HG03159 (cell line): ENCODE results near the gene TNIP2.
A peak's percentile ranks its signal among the peaks of the same experiment; 100 is the strongest.

Experiments
- ATAC-seq: cut with Tn5 transposase; IDR thresholded peaks from one replicate; pipeline ENCODE4 v1.9.1; 2021; ENCODE audit warnings: mild to moderate bottlenecking, moderate library complexity; ENCODE audit not compliant: unreplicated experiment

Gene TNIP2, protein sequence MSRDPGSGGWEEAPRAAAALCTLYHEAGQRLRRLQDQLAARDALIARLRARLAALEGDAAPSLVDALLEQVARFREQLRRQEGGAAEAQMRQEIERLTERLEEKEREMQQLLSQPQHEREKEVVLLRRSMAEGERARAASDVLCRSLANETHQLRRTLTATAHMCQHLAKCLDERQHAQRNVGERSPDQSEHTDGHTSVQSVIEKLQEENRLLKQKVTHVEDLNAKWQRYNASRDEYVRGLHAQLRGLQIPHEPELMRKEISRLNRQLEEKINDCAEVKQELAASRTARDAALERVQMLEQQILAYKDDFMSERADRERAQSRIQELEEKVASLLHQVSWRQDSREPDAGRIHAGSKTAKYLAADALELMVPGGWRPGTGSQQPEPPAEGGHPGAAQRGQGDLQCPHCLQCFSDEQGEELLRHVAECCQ

DNA sequence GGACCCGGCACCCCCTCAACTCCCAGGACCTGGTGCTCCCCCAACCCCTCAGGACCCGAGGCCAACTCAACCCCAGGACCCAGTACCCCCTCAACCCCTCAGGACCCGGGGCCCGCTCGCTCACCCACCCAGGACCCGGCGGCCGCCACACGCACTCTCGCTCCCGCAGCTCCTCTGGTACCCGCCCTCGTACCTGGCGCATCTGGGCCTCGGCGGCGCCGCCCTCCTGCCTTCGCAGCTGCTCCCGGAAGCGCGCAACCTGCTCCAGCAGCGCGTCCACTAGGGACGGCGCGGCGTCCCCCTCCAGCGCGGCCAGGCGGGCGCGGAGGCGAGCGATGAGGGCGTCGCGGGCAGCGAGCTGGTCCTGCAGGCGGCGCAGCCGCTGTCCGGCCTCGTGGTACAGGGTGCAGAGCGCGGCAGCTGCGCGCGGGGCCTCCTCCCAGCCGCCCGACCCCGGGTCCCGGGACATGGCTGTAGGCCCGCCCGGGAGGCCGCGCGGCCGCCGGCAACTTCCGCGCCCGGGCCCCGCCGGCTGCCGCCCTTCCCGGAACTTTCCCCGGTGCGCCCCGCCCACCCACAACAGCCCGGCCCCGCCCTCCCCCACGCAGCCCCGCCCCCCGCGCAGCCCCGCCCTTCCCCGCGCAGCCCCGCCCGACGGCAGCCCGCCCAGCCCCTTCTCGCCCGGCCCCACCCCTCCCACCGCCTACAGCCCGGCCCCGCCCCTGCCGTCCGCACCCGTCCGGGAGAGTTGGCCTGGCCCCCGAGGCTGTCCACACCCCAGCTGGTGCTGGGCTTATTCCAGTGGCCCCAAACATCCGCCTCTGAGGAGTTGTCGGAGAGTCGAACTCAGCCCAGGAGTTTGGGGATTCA lies at the start of gene TNIP2:
TSS of gene TNIP2 (minus strand) at position 516 of the 870 bp plus-strand sequence. CDS start at position 469, 47 bp downstream.
- ATAC-seq, result peak; percentile 64

DNA sequence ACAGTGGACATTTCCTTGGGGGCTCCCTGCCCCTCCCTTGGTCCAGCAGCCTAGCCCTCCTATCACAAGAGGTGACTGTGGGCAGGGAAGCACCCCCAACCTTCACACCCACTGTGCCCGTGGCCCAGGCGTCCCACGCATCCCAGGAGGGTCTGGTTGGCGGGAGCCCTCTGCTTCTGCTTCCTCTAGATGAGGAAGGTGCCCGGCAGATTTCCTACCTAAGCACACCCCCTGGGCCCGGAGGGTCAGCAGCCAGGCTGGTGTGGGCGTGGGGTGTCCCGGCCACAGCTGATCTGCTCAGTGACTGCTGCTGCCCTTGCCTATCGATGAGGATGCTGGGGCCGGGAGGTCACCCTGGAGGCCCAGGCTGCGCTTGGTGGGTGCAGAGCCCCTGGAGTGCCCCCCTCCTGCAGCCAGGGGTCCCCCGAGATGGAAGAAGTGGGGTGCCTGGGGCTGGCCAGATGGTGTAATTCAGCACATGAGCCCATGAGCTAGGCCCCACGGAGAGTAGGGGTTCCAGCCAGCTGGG lies 48.9 kb upstream of the TNIP2 start:
- no peak for ATAC-seq

DNA sequence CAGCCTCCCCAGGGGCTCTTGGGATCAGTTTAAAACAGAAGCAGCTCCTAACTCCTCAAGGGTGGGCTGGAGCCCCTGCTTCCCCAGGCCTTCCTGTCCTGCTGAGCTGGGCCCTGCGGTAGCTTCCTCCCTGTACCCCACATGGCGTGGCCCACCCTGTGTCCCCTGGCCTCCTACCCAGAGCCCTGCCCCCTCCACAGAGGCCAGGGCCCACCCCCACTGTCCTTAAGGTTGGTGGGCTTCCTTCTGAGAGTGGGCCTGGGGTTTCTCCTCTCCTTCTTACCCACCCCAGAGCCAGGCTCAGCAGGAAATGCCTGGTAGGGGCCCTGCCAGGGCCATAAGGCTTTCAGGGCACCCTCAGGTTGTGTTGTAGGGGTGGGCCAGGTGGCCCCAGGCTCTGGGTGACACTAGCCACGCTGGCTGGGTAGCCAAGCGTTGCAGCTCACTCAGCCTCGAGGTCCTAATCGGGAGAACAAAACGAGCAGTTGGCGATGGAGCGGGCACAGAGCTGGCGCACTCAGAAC lies 48.4 kb upstream of the TNIP2 start:
- ATAC-seq, result no peak

DNA sequence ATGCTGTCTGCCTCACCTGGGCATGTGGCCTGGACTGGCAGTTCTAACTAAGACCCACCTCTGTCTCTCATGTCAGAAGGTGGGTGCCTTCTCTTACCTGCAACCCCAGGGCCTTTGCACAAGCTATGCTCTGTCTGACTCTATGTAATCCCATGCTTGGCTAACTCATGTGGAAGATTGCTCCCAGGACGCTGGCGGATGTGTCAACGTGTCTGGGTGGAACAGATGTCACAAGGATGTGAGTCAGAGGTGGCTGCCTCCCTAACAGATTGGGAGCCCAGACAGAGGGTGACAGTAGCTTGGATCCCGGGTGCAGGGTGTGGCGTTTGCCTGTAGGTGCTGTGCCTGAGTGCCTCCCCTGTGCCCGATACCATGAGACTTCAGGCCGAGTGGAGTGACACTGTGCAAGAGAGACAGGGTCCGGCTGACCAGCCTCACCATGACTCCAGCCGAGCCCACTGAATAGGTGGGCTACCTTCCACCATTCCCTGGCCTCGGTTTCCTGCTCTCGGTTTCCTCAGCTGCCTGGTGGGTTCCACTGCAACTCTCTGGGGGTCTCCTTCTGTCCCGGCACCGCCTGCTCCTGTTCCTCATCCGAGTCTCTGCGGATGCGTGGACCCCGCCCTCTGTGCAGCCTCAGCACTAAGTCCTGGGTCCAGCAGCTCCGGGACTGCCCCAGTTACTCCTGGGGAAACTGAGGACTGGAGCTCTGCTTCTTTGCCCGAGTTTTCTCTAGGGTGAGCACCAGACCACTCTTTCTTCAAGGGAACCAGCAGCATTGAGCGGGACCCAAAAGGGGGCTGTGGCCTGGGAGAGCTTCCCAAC lies 47.7 kb upstream of the TNIP2 start:
- ATAC-seq, result no peak

DNA sequence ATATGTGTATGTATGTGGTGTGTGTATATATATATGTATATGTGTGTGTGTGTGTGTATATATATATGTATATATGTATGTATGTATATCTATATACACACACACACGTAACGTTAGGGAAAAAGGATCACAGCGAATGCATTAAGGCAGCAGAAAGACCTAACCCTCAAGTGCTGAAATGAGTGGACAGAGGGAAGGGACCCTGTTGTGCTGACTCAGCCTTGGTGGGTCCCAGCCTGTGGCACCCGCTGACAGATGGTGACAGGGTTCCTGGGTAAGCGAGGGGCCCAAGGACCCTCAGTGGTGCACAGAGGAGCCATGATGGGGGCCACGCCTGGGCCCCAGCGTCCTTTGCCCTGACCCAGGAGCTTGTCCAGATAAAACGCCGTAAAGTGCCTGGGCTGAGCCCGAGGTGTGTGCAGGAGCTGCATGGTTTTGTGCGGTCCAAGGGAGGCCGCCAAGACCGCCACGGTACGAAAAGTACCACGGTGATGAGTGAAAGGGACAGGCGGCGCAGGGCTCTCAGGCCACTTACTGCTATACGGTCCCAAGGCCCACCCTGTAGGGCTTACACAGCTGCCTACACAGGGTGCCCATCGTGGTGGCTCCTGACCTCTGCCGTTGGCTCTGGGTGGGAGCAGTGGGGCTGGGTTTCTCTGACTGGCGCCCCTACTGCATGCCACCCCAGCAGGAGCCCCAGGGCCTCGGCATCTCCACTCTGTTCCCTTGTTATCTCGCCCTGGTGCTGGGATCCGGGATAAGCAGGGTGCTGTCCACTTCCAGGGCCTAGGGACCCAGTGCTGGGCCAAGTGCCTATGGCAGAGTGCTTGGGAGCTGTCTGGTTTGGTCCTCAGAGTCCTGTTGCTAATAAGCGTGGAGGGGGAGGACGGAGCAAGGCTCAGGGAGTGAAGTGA lies 46.7 kb upstream of the TNIP2 start:
- ATAC-seq, result no peak

DNA sequence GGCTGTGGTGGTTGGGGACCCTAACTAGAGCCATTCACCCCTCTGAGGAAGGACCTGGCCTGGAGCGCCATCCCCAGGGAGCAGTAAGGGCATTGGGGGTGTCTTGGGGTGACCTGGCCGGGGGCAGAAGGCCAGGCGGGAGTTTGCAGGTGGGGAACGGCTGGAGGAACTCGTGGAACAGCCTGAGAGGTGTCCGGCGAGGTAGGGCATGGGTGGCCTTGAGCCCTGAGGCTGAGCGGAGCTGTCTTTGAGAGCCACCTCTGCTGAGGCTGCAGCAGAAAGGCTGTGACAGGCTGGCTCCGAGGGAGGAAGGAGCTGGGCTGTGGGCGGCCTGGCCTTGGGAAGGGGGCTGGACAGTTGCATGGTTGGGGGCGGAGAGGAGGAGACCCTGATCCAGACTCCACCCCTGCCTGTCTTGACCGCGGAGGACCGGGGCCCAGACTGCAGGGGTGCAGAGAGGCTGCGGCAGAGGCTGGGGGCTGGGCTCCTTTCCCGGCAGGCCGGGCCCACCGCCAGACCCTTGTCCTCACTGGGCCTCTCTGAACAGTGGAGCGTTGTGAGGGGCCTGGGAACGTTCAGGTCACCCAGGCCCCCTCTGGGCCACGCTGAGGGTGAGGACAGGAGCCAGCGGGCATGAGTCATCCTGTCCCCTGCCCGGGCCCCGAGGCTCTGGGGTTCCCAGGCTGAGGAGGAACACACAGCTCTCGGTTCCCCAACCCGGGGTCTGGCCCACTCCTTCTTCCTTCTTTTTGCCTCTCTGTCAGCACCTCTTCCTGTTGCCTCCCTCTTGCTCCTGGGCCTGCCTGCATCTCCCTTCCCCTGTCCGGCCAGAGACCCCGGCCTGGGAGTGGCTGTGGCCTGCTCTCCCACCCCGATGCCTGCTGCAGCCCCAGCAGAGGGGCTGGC lies 44.8 kb upstream of the TNIP2 start:
- ATAC-seq, result peak; percentile 39

DNA sequence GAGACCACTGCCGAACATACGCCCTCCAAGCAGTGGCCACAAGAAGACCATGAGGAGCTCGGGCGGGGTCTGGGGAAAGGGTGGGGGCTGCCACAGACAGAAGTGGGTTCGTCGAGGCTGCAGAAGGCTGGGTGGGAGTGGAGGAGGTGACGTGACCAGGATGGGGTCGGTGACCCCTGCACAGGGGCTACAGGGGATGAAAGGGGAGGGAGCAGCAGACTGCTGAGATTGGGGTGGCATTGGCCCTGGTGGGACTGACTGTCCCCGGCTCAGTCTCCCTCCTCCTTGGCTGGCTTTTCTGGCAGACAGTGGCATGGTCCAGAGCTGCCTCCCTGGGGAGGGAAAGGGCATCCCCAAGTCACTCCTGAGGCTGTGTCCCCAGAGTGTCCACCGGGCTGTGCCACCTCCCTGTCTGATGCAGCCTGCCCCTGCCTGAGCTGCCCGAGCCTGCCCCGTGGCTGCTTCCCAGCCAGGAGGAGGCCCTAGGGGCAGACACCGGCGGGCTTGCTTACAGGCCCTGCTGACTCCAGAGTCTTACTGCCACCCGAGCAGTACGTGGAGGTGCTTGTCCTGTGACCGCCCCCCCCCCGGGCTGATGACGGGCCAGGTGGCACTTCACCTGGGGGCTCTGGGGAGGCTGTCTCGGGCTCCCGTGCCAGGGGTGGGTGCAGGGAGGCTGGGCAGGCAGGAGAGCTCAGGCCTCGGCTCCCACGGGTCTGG lies 44.0 kb upstream of the TNIP2 start:
- ATAC-seq, result no peak

DNA sequence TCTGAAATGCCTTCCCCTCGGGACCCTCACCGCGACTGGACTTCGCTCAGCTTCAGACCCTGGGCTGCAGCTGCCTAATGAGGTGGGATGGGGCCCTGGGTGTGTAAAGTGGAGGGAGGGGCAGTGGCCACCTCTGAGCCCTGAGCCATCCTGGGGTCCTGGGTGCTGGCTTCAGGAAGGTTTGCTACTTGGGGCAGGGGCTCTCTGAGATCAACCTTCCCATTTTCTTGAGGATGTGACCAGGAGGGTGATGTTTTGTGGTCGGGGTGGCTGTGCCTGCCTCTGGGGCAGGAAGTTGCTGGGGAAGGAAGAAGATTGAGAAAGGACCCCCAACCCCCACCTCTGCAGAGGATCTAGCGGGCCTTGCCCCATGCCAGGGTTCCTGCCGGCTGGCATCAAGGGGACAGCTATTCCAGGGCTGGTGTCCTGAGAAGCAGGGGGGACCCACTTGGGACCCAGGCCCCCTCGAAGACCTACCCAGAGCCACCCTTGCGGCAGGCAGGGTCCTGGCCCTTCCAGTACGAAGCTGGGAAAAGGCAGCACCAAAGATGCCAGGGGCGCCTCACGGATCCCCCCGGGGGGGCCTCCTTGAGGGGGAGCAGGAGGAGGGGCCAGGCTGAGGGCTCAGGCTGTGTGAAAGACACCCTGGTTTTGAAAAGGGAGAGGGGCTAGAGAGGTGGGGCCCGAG lies 43.2 kb upstream of the TNIP2 start:
- no peak for ATAC-seq

DNA sequence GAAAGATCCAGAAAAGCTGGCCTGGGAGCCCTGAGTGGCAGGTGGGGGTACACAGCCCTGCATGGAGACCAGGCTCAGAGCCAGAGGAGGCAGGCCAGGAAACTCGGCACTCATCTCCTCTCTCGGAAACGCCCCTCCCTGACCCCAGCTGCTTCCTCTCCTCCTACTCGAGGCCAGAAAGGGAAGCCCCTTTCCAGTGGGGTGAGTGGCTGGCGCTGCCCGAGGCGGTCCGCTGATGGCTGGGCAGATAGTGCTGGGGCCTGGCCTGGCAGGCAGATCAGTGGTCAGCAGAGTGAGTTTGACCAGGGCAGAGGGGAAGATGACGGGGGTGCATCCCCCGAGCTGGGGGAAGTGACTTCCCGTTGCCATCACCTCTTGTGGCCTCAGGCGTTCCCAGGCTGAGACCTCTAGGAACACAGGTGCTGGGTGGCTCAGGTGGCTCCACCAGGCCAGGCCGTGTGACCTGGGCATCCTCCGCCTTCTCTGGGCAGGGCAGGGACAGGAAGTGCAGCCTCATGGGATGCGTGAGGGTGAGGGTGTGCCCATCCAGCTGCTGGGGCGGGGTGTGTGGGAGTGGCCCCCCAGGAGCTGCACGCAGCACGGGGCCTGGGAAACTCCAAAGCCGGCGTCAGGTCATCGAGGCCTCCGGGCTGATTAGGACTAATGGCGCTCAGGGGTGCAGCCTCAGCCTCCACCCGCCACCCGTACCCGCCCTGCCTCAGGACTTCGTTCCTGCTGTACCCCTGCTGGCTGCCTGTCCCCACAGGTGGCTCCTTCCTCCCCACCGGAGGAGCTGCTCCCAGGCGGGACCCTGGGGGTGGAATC lies 42.5 kb upstream of the TNIP2 start:
- ATAC-seq, result no peak

DNA sequence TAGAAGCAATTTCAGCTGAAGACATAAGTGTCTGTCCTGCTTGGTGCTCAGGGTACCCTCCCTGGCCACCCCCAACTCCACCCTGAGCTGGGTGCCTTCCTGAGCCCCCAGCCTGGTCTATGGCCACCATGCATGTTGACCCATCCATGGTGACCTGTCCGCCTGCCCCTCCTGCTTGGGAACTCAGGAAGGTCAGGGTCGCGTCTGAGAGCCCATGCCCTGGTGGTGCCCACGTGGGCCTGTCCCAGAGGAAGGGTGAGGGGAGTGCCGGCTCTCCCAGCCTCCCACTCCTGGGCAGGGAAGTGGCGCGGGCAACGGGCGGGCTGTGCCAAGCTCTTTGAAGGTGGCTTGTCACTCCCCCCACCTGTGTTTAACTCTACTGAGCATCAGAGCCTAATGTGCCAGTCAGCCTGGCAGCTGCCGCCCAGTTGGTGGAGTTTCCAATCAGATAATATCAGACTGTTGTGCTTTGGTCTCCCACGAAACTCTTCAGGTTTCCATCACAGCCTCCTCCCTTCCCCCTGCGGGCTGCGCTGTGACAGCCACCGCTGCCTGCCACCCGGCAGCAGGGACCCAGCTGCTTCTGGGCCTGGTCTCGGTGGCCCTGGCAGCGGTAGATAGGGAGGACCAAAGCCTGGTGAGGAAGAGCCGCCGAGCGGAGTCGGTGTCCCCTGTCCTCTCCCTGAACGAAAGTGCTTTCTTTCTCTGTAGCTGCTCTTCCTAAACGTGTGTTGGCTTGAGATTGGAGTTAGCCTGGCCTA lies 41.6 kb upstream of the TNIP2 start:
- no peak for ATAC-seq

DNA sequence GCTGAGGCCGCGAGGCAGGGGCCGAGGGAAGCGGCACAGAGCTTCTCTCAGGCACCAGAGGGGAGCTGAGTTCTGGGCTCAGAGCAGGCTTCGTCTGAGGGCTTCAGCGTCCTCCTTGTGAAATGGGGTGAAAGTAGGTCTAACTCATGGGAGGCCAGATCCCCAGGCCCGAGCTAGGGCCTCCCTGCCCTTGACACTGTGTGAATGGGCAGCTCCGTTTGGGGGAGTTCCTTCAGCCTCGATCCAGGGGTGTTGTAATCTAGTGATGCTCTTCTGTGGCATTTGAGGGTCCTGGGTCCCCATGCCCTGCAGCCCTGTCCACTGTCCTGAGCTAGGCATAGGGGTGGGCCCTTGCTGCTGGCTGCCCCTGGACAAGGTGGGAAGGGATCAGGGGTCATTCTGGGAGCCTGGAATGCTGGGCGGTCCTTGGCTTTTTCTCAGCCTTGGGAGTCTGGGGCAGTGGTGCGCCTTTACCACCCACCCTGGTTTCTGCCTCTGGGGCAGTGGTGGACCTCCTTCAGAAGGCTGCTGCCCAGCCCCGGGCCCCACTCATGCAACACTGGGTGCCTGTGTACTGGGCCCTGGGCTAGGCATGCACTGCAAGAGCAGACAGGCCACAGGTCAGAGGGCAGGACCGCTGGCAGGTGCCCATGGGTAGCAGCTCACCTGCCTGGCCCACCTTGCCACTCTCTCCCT lies 40.9 kb upstream of the TNIP2 start:
- ATAC-seq, result no peak

DNA sequence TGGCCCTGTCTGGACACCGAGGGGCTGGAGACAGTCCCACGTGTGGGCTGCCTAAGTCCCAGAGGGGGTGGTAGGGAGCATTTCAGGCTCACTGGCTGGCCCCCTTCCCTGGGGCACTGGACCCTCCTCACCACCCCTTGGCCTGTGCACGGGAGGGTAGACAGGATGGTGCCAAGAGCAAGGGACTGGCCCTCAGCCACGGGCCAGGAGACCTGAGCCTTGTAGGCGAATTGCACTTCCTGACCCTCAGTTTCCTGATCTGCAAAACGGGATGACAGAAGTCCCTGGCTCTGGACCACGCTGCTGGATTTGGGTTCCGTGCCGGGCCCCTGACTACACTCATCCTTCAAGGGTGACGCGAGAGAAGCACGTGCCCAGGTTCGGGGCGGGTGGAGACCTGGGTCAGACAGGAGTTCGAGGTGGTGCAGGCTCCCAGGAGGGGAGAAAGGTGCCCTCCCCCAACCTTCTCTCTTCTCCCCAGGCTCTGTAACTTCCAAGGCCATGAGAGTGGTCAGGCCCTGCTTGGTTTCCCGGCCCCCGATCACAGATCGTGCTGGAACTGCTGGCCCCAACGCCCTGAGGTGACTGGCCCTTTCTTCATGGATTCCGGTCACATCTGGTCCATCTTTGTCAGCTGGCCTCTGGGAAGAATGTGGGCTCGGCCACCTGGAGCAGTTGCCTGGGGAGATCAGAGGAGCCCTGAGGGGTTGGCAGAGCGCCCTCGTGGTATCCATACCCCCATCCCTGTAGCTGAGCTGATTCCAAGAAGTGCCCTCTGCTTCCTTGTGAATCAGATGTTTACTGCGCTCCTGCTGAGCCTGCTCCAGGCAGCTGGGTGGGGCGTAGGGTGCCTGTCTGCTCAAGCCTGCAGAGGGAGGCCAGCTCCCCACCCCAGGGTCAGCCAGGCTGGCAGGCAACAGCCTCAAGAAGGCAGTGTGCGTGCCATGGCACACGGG lies 40.0 kb upstream of the TNIP2 start:
- no peak for ATAC-seq

DNA sequence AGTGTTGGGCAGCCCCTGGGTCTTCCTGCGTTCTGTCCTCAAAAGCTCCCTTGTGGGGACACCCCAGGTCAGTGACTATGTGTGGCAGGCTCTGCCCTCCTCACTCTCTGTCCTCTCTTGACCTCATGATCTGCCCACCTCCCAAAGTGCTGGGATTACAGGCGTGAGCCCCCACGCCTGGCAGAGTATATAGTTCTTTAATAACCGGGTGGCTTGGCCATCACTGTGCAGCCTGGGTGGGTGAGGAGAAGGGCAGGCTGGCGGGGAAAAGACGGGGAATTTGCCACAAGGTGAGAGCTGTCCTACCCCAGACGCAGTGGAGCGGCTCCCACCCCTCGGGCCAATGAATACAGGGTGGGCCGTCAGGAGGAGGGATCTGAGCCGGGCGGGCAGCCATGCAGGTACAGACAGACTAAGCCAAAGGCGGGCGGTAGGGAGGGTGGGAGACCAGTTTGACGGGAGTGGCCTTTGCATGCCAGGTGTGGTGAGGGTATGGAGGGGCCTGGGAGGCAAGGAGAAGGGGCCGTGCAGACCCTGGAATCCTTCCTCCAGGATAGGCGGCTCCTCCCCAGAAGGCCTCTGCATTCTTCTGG lies 39.3 kb upstream of the TNIP2 start:
- no peak for ATAC-seq
